HG02610 (cell line): ENCODE measurements around the gene DLG1.
A peak's percentile ranks its signal among the peaks of the same experiment; 100 is the strongest.

Source experiments
- ATAC-seq: cut with Tn5 transposase; IDR thresholded peaks from one replicate; pipeline ENCODE4 v1.9.1; 2021; ENCODE audit warnings: mild to moderate bottlenecking, moderate library complexity; ENCODE audit not compliant: unreplicated experiment

DLG1 gene

DNA sequence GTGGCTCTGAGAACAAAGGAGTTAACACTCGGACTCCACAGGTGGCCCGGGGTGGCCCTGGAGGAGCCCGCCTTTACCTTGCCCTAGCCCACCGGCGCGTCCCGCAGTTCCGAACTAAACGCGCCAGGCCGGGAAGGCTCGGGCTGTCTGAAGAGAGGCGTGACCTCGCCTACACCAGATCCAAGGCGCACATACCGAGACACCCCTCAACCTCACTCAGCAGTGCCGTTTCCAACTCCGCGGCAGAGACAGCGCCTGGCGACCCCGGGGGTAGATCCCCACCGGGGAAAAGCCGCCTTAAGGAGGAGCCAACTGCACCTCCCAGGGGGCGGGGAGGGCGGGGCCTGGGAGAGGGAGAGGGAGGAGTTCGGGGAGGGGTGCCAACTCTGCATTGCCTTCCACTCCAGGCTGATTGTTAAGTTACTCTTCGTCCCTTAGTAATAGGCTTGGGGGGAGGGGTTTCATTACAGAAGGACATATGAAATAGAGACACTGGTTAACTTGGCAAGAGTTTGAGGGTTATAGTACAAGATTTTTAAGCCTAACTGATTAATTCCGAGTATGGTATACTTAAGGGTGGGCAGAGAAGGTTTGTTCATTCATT lies at the start of gene DLG1:
Gene DLG1, minus strand, starts transcription at position 272 of the 604 bp plus-strand sequence. CDS start 1,408 bp downstream, outside the sequence.
- peak; percentile 61 for ATAC-seq

DNA sequence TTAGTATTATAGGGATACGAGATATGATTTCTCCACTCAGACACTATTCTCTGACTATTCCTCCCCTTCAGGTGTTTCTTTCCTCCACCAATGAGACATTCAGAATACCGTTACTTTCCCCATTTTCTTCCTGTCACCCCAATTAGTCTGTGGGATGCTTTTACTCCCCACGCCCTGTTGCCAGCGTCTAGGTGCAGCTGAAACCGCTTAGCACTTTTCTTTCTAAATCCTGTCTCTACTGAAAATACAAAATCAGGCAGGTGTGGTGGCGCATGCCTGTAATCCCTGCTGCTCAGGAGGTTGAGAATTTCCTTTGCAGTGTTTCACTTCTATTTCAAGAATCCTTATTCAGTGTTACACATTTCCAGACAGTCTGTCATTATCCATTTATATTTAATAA lies 49.6 kb upstream of the DLG1 start:
- ATAC-seq = no peak

- ATAC-seq = no peak
Measured at GRCh38 chr3:197345390-197345789, 47.0 kb upstream of the DLG1 start.

DNA sequence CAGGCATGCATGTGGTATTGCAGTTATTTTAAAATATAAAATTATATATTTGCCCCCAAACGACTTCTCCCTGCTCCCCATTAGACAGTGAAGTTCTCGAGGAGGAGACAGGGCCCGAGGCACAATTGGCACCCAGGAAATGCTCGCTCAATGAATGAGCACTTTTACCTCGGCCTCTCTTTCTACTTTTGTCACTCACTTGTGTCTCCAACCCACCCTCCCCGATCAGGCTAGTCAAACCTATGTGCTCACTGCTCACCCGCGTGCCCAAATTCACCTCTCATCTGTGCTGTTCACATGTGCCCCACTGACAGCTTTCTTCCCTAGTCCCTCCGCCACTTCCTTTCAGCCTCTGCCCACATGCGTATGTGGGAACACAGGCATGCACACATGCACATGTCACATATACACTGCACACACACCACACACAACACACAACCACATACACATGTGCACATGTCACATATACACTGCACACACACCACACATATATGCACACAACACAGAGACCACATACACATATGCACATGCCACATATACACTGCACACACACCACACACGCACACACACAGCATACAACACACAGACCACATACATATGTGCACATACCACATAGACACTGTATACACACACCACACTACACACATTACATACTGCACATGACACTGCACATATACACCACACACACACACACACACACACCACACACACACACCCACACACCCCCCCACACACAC lies 46.3 kb upstream of the DLG1 start:
- no peak for ATAC-seq

DNA sequence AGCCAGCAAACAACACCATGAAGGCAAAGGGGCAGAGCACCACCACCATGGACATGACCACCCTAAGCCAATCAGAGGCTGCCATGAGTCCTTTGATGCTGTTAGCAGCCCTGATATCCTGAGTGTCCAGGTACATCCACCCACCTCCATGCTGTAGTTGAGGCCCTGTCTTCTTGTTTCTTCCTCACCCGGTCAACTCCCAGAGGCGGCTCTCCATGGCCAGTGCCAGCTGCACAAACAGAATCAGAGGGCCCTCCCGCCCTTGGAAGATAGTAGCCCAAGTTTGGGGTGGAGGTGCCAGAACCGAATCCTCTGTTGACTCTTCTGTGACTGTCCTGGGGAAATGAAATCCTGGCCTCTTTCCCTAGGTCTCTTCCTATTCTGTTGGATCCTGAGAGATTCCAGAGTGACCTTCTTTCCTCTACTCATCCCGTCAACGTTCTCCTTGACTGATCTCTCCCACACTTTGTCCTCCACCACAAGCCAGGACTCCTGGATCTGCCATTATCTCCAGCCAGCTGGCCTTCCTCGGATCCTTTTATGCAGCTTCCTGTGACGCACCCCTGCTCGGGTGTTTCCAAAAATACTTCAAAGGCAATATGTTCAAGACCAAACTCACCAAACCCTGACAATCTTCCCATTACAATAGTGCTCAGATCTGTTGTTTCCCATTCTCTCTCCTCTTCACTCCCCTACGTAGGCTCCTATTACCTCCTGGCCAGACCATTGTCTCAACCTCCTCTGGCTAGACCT lies 45.4 kb upstream of the DLG1 start:
- ATAC-seq = no peak

DNA sequence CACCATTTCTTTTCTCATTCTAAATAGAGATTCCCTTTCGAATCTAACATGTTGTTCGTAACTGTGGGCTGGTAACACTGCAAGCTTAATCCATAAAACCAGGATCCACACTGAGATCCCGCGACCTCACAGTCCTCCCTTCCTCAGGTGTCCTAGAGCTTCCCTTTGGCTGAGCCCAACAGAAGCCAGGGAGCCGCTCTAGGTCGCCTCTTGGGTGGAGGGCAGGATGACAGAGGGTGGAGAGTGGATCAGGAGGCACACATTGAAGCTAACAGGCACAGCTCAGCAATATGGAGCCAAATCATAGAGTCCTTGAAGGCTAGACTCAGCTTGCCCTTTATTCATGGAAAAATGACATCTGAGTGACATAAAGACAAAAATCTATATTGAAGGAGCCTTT lies 44.7 kb upstream of the DLG1 start:
- ATAC-seq = no peak

- no peak for ATAC-seq
Measured at GRCh38 chr3:197340521-197340871, 42.1 kb upstream of the DLG1 start.

DNA sequence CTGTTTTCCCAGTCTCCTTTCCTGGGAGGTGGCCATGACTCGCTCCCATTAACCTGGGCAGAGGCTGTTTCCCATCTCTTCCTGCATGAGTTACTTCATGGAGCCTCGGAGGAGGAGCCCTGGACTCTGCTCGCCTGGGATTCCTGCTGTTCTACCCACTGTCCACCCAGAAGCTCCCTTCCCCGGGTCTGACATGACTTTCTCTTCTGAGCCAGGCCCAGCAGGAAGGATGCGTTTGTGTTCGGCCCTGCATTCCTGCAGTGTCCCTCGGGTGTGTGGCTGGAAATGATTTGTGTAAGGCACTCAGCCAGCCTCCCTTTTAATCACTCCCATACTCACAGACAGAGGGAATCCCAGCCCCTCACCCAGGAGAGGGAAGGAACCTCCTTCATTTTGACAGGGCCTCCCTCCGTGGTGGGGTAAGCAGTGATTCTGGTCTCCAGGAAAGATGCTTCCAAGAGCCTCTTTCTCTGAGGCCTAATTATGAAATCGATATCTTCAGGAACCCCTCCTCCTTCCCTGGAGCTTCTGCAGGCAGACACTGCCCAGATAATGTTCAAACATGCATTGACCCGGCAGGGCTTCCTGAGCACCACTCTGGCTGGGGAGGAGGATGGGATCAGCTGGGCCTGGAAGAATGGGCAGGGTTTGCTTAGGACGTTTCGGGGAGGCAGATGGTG lies 41.6 kb upstream of the DLG1 start:
- ATAC-seq = no peak

DNA sequence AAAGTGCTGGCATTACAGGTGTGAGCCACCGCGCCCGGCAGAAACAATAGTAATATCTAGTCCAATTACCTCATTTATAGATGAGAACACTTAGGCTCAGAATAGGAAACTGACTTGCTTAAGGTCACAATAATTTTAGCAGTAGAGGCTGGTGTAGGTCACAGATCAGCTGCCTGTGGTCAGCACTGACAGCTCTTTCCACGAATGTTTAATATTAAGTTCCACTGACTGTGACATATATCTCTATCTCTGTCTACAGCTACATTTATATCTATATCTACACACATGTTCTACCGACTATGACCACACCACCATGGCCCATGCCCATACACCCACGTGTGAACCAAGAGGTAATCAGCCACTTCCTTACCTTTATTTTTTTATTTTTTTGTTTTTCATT lies 40.2 kb upstream of the DLG1 start:
- no peak for ATAC-seq

DNA sequence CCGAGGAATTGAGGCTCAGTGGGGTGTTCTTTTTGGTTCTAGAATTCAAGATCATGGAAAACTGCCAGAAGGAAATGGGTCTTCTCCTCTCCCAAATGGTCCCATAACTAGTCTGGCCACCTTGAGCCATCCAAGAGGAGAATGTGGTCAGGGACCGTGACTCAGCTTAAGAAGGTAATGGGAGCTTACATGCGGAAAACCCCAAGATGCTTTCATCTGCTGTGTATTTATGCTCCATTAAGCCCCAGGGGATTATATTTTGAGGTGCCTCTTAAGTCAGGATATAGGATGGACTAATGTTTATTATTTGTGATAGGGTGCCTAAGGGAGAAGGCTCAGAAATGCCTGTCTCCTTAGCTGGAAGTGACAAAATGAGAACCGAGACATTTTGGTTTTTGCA lies 39.2 kb upstream of the DLG1 start:
- ATAC-seq = no peak

GRCh38 chr3:197337214-197337613 lies 38.8 kb upstream of the DLG1 start:
- ATAC-seq = no peak

DNA sequence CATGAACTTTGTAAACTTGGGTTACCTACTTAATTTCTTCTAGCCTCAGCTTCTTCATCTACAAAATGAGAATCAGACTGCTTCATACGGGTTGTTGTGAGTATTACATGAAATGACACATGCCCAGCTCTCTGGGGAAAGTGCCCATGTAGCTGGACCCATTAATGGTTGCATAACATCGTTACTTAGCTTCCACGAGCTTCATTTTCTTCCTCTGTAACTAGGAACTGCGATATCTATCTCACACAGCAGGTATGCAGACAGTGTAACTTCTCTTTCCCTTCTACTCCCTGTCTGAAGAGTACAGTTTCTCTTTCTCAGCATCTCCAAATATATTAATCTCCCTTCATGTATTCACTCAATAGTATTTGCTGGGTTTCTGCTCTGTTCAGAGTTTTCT lies 37.9 kb upstream of the DLG1 start:
- no peak for ATAC-seq

DNA sequence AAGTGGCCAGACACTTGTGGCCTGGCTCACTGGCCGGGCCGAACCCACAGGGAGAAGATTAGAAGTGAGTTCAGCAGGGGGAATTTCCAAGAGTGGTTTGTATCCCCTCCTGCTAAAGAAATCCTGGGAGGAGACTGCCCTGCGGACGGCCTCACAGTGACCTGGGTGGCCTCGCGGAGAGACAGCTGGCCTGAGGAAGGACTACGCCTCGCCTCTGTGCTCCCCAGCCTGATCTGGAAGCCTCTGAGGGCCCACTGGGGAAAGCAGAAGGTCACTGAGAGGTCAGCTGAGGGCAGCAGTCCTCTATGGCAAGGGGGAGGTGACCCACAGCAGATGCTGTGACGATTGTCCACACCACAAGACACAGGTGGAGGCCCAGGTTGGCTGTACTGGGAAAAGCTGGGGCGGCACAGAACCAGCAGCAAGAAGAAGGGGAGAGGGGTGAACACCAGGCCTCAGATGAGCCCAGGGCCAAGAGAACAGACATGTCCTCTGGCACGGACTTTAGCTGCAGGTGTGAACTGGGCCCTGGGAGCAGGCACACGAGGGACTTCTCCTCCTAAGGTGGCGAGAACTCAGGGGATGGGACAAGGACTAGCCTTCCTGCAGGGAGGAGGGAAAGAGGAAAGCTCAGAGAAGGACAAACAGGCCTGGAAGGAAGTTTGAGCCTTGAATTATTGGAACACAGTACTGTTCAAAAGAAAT lies 37.2 kb upstream of the DLG1 start:
- no peak for ATAC-seq

GRCh38 chr3:197333901-197334639 lies 35.7 kb upstream of the DLG1 start:
- ATAC-seq = no peak

- ATAC-seq = no peak
Measured at GRCh38 chr3:197331131-197331530, 32.7 kb upstream of the DLG1 start.

DNA sequence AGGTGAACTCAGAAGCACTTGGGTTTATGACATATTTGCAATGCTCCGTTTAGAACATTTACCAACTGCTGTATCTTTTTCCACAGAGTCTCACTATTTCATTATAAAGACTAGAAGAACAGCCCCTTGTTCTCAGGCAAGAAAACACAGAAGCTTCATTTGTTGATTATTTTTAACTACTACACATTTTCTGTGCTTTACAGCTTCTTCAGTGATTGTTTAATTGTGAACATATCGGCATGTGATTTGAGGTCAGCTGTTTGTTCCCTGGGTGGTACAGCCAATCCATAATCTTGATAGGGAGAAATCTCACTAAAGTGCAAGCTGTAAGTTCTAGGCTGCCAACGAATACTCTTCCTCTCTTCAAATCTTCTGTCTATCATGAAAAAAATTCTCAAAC lies 31.0 kb upstream of the DLG1 start:
- no peak for ATAC-seq

GRCh38 chr3:197328198-197328597 lies 29.8 kb upstream of the DLG1 start:
- ATAC-seq = no peak

- ATAC-seq = no peak
Measured at GRCh38 chr3:197327701-197328100, 29.3 kb upstream of the DLG1 start.

DNA sequence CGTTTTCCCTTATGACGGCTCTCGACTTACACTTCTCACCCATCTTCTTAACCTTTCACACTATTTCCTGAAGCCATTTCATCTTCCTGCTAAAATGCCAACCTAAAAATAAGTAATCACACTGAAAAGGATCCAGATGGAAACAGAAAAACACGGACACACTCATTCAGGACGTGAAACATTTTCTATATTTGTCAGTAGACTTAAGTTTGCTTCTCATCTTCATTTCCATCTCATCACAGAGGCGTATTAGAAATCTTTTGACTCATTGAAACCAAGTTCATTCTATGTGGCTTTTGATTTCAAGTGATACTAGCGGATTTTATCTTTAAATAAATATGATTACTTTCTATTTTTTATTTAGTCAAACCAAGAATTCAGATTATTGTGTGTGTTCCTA lies 27.4 kb upstream of the DLG1 start:
- ATAC-seq = no peak

DNA sequence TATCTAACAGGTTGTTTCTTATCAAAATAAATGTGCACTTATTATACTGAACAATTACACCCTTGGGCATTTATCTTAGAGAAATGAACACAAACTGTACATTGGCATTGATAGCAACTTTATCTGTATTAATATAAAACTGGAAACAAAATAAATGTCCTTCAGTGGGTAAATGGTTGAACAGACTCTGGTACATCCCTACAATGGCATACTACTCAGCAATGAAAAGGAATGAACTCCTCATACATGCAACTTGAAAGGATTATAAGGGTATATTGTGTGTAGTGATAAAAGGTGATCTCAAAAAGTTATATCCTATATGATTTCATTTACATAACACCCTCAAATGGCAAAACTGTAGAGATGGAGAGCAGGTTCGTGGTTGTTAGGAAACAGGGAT lies 23.7 kb upstream of the DLG1 start:
- no peak for ATAC-seq
